Neuronal stem cell (in vitro differentiated cells): Measurements from ENCODE around the gene SCUBE2.

Source experiments
- DNase-seq: peaks from one replicate; pipeline ENCODE4 v3.0.0-alpha.2; 2013; ENCODE audit warnings: low spot score
- H2AFZ ChIP-seq: one replicate; pipeline ENCODE4 v1.6.1; 2013; ENCODE audit warnings: mild to moderate bottlenecking, low read length, inconsistent platforms
- H2AK5ac ChIP-seq: 2 replicates; pipeline ENCODE4 v1.6.1; 2013; ENCODE audit warnings: low read depth, mild to moderate bottlenecking, inconsistent platforms, low read length, moderate library complexity, mixed read lengths
- H2BK120ac ChIP-seq: 2 replicates; pipeline ENCODE4 v1.6.1; 2013; ENCODE audit warnings: low read depth, mild to moderate bottlenecking, inconsistent platforms, low read length, moderate library complexity, mixed read lengths
- H2BK12ac ChIP-seq: one replicate; pipeline ENCODE4 v1.6.1; 2013; ENCODE audit warnings: low read length, inconsistent platforms
- H2BK15ac ChIP-seq: 2 replicates; pipeline ENCODE4 v1.6.1; 2013; ENCODE audit warnings: mild to moderate bottlenecking, low read length, inconsistent platforms, mixed read lengths
- H2BK5ac ChIP-seq: one replicate; pipeline ENCODE4 v1.6.1; 2013; ENCODE audit warnings: inconsistent platforms, mild to moderate bottlenecking, low read length, moderate library complexity
- H3K14ac ChIP-seq: one replicate; pipeline ENCODE4 v1.6.1; 2013; ENCODE audit warnings: low read length, inconsistent platforms
- H3K18ac ChIP-seq: 2 replicates; pipeline ENCODE4 v1.6.1; 2013; ENCODE audit warnings: low read length, inconsistent platforms
- H3K23ac ChIP-seq: 2 replicates; pipeline ENCODE4 v1.6.1; 2013; ENCODE audit warnings: low read depth, mild to moderate bottlenecking, mixed read lengths, low read length, inconsistent platforms; ENCODE audit not compliant: poor library complexity
- H3K27ac ChIP-seq: replicated peaks from 3 replicates; pipeline ENCODE4 v1.5.1; 2013; ENCODE audit warnings: low read length, inconsistent platforms
- H3K27me3 ChIP-seq, 3 experiments: 2 replicates each; pipeline ENCODE4 v1.6.1; 2013; ENCODE audit warnings: low read length in 3 of 3, mild to moderate bottlenecking in 2 of 3, inconsistent platforms in 1 of 3, low read depth in 1 of 3, mixed read lengths in 1 of 3, moderate library complexity in 1 of 3; ENCODE audit not compliant: control insufficient read depth in 3 of 3, insufficient read depth in 3 of 3
- H3K36me3 ChIP-seq, 2 donors: replicated peaks in 1 of 2; 2 replicates each; pipeline ENCODE4 v1.6.1; 2013; ENCODE audit warnings: low read length in 2 of 2; ENCODE audit not compliant: control insufficient read depth in 2 of 2, insufficient read depth in 2 of 2
- H3K4ac ChIP-seq: 2 replicates; pipeline ENCODE4 v1.6.1; 2013; ENCODE audit warnings: inconsistent platforms, mild to moderate bottlenecking, low read length, moderate library complexity
- H3K4me1 ChIP-seq, 2 donors: 1 replicate in 1 of 2; 2 replicates in 1 of 2; pipeline ENCODE4 v1.6.1; 2013; ENCODE audit warnings: low read length in 2 of 2, low read depth in 1 of 2; ENCODE audit not compliant: control insufficient read depth in 2 of 2, insufficient read depth in 1 of 2
- H3K4me2 ChIP-seq: one replicate; pipeline ENCODE4 v1.6.1; 2013; ENCODE audit warnings: mild to moderate bottlenecking, low read length, inconsistent platforms; ENCODE audit not compliant: insufficient read depth, poor library complexity, severe bottlenecking
- H3K4me3 ChIP-seq, 2 donors: 2 replicates each; pipeline ENCODE4 v1.5.1; 2013; ENCODE audit warnings: low read length in 2 of 2, mild to moderate bottlenecking in 2 of 2, inconsistent platforms in 1 of 2, moderate library complexity in 1 of 2
- H3K79me1 ChIP-seq: one replicate; pipeline ENCODE4 v1.6.1; 2013; ENCODE audit warnings: low read depth, mild to moderate bottlenecking, inconsistent platforms, low read length, moderate library complexity
- H3K9ac ChIP-seq: one replicate; pipeline ENCODE4 v1.6.1; 2013; ENCODE audit warnings: mild to moderate bottlenecking, low read depth, low read length, inconsistent platforms; ENCODE audit not compliant: poor library complexity
- H3K9me3 ChIP-seq, 2 donors: replicated peaks in 1 of 2; 2 replicates each; pipeline versions ENCODE3 to v1.6.1; 2013; ENCODE audit warnings: low read length in 2 of 2, mild to moderate bottlenecking in 2 of 2, inconsistent platforms in 1 of 2, low read depth in 1 of 2, mixed read lengths in 1 of 2, moderate library complexity in 1 of 2; ENCODE audit not compliant: control insufficient read depth in 2 of 2, insufficient read depth in 1 of 2
- H4K8ac ChIP-seq: one replicate; pipeline ENCODE4 v1.6.1; 2013; ENCODE audit warnings: low read depth, mild to moderate bottlenecking, inconsistent platforms, low read length, moderate library complexity
- H4K91ac ChIP-seq: one replicate; pipeline ENCODE4 v1.6.1; 2013; ENCODE audit warnings: low read length, low read depth, mild to moderate bottlenecking, inconsistent platforms; ENCODE audit not compliant: poor library complexity
- WGBS, 2 donors: extraction: QIAGEN DNeasy Blood & Tissue Kit; methylation state at CpG; one replicate each; pipeline ENCODE4 v1.1.7; 2013; ENCODE audit warnings: missing lambda C conversion rate in 2 of 2, mixed read lengths in 1 of 2; ENCODE audit not compliant: insufficient read length in 2 of 2, insufficient replicate concordance in 1 of 2; ENCODE audit errors: extremely low coverage in 2 of 2; 5-methylcytosine and 5-hydroxymethylcytosine counted together

SCUBE2 gene

DNA sequence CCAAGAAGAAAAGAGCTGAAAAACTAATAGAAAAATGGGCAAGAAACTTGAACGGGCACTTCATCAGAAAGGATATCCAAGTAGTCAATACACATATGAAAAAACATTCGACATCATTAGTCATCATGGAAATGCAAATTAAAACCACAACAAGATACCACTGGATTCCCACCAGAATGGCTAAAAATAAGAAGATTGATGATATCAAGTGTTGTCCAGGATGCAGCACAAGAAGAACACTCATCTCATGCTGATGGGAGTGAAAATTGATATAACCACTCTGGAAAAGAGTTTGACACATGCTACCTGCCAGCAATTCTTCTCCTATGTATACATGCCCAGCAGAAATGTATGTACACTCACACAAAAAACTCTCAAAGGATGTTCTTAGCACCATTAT is 26.9 kb upstream of the SCUBE2 start:
- no peak overlapping the region for H2AFZ ChIP-seq
- H4K8ac ChIP-seq, result no peak overlapping the region
- H3K14ac ChIP-seq, result no peak overlapping the region
- H3K23ac ChIP-seq, result no peak overlapping the region
- H3K9me3 ChIP-seq, result peaks cover 0 to 4% of the 10 kb centered on the region in 2 donors
- no peak overlapping the region for H2BK5ac ChIP-seq
- H3K4me1 ChIP-seq, result peaks cover 0 to 2% of the 10 kb centered on the region in 2 donors
- H3K4me3 ChIP-seq, result no peak overlapping the region
- H3K4me2 ChIP-seq, result no peak overlapping the region
- no peak overlapping the region for H3K18ac ChIP-seq
- peaks cover 1% of the 10 kb centered on the region for H3K79me1 ChIP-seq
- no peak overlapping the region for H3K27ac ChIP-seq
- H2BK120ac ChIP-seq, result no peak overlapping the region
- no peaks in the 10 kb centered on the region for H3K36me3 ChIP-seq
- H3K9ac ChIP-seq, result no peak overlapping the region
- H4K91ac ChIP-seq, result no peak overlapping the region
- H3K4ac ChIP-seq, result no peak overlapping the region
- H3K27me3 ChIP-seq, result no peaks in the 10 kb centered on the region
- no CpG with 5 or more reads among the region's 2 CpGs for WGBS, 2 donors
- H2BK12ac ChIP-seq, result no peak overlapping the region
- H2AK5ac ChIP-seq, result no peak overlapping the region
- H2BK15ac ChIP-seq, result no peak overlapping the region
- no peak for DNase-seq

DNA sequence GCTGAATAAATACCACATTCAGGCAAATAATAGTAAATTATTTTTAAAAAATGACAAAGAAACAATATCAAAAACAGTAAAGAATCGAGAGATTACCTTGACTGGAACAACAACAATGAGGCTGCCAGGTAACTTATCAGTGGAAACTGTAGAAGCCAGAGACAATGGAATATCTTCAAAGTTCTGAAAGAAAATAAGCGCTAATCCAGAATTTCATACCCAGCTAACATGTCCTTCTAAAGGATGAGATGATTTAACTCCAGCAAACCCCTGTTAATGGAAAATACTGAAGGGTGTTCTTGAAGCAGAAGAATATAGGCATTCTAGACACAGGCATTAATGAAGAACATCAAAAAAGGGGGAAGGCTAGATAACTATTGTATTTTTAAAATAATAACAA is 20.7 kb upstream of the SCUBE2 start:
- Histone ChIP-seq H3K4me3 (no peak overlapping the region), H3K36me3 (no peaks in the 10 kb centered on the region), H2AK5ac (no peak overlapping the region), H3K27me3 (no peaks in the 10 kb centered on the region), H3K4me1 (no peaks in the 10 kb centered on the region), H2BK120ac (no peak overlapping the region), H3K79me1 (peaks cover 1% of the 10 kb centered on the region), H3K18ac (no peak overlapping the region), H2BK12ac (no peak overlapping the region), H4K91ac (no peak overlapping the region), H3K4ac (no peak overlapping the region), H4K8ac (no peak overlapping the region), H3K9me3 (peaks cover 0 to 21% of the 10 kb centered on the region in 2 donors), H3K23ac (no peak overlapping the region), H3K27ac (no peak overlapping the region), H3K14ac (no peak overlapping the region), H2BK15ac (no peak overlapping the region), H3K4me2 (no peak overlapping the region), H2BK5ac (no peak overlapping the region), H2AFZ (no peak overlapping the region), H3K9ac (no peak overlapping the region)
- no peak for DNase-seq
- whole genome bisulfite sequencing, 2 donors, result no CpG with 5 or more reads among the region's 2 CpGs

DNA sequence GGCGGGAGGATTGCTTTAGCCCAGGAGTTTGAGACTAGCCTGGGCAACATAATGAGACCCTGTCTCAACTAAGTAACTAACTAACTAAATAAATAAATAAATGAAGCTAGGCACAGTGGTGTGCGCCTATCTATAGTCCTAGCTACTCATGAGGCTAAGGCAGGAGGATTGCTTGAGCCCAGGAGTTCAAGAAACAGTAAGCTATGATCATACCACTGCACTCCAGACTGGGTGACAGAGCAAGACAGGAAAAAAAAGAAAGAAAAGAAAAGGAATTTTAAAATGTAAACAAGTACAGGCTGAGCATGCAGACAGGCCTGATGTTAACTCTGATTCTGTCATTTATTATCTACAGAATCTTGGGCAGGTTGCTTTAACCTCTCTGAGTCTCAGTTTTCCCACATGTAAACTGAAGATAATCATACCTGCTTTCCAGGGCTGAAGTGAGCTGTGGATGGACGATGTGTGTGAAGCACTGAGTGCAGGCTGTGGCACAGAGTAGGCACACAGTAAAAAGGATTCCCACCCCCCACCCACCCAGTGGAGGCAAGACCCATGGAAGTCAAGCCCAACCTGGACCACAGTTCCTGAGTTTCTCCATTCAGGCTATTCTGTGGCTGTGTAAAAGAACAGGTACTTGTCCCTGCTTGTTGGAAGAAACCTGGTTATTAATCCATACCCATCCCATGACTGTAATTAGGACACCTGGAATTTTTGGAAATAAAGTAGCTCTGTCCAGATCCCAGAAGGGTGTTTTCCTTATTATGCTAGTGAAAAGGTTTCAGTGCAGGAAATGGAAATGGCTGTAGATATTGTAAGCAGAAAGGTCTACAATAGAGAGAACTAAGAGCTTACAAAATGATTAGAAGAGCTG is 18.7 kb upstream of the SCUBE2 start:
- Histone ChIP-seq H3K27me3 (no peaks in the 10 kb centered on the region), H3K36me3 (no peaks in the 10 kb centered on the region), H3K4me1 (no peaks in the 10 kb centered on the region), H4K91ac (no peak overlapping the region), H2BK15ac (no peak overlapping the region), H3K4ac (no peak overlapping the region), H3K14ac (no peak overlapping the region), H2BK12ac (no peak overlapping the region), H2BK120ac (no peak overlapping the region), H3K4me3 (no peak overlapping the region), H3K23ac (no peak overlapping the region), H3K9ac (no peak overlapping the region), H3K9me3 (peaks cover 0 to 21% of the 10 kb centered on the region in 2 donors), H3K18ac (no peak overlapping the region), H4K8ac (no peak overlapping the region), H3K79me1 (peaks cover 1% of the 10 kb centered on the region), H2BK5ac (no peak overlapping the region), H3K27ac (no peak overlapping the region), H2AK5ac (no peak overlapping the region), H2AFZ (no peak overlapping the region), H3K4me2 (no peak overlapping the region)
- no CpG with 5 or more reads among the region's 3 CpGs for WGBS, 2 donors
- DNase-seq, result no peak

- H2BK12ac ChIP-seq, result no peak overlapping the region
- no peak overlapping the region for H3K9ac ChIP-seq
- H3K27ac ChIP-seq, result no peak overlapping the region
- H3K14ac ChIP-seq, result no peak overlapping the region
- H4K8ac ChIP-seq, result no peak overlapping the region
- no peak overlapping the region for H2BK5ac ChIP-seq
- no CpG with 5 or more reads among the region's 7 CpGs for WGBS, 2 donors
- no peaks in the 10 kb centered on the region for H3K79me1 ChIP-seq
- H3K4ac ChIP-seq, result no peak overlapping the region
- H2BK120ac ChIP-seq, result no peak overlapping the region
- H3K4me2 ChIP-seq, result no peak overlapping the region
- no peak for DNase-seq
- H2AK5ac ChIP-seq, result no peak overlapping the region
- peaks cover 0 to 4% of the 10 kb centered on the region in 2 donors for H3K4me1 ChIP-seq
- no peak overlapping the region for H3K23ac ChIP-seq
- no peaks in the 10 kb centered on the region for H3K36me3 ChIP-seq
- H3K18ac ChIP-seq, result no peak overlapping the region
- H2BK15ac ChIP-seq, result no peak overlapping the region
- no peak overlapping the region for H3K4me3 ChIP-seq
- no peaks in the 10 kb centered on the region for H3K27me3 ChIP-seq
- H3K9me3 ChIP-seq, result no peaks in the 10 kb centered on the region
- H4K91ac ChIP-seq, result no peak overlapping the region
- no peak overlapping the region for H2AFZ ChIP-seq
Observed at GRCh38 chr11:9104580-9104979, 13.2 kb upstream of the SCUBE2 start.
